Neural progenitor cell (in vitro differentiated cells): ENCODE measurements around the gene ACD. TPM values are rescaled to one million over a fixed set of nuclear protein-coding genes. Genes with fewer than 3 reads are reported as not detected.

Source experiments
- DNase-seq: peaks from one replicate; pipeline ENCODE4 v3.0.0-alpha.2; 2016; ENCODE audit warnings: low spot score
- H2AFZ ChIP-seq: fragments of 200-600 bp; sonication (generic); replicated peaks from 2 replicates; pipeline ENCODE4 v1.6.1; 2016; ENCODE audit warnings: antibody characterized with exemption
- H3F3A ChIP-seq: fragments of 200-600 bp; sonication (generic); 2 replicates; pipeline ENCODE4 v1.6.1; 2016; ENCODE audit warnings: antibody characterized with exemption, low read depth
- H3K27ac ChIP-seq: fragments of 200-600 bp; sonication (generic); 2 replicates; pipeline ENCODE4 v1.5.1; 2016; ENCODE audit warnings: mild to moderate bottlenecking
- H3K27me3 ChIP-seq: fragments of 200-600 bp; sonication (generic); 2 replicates; pipeline ENCODE4 v1.6.1; 2016; ENCODE audit warnings: mild to moderate bottlenecking, moderate library complexity
- H3K36me3 ChIP-seq: fragments of 200-600 bp; sonication (generic); 2 replicates; pipeline ENCODE4 v1.5.1; 2016
- H3K4me1 ChIP-seq: fragments of 200-600 bp; sonication (generic); 2 replicates; pipeline ENCODE4 v1.6.1; 2016; ENCODE audit warnings: mixed run types
- H3K4me2 ChIP-seq: fragments of 200-600 bp; sonication (generic); 2 replicates; pipeline ENCODE4 v1.6.1; 2016
- H3K4me3 ChIP-seq: fragments of 200-600 bp; sonication (generic); 2 replicates; pipeline ENCODE4 v1.5.1; 2016
- H3K79me2 ChIP-seq: fragments of 200-600 bp; sonication (generic); 2 replicates; pipeline ENCODE4 v1.6.1; 2016; ENCODE audit warnings: low read depth
- H3K9ac ChIP-seq: fragments of 200-600 bp; sonication (generic); 2 replicates; pipeline ENCODE4 v1.6.1; 2016
- H3K9me3 ChIP-seq: fragments of 200-600 bp; sonication (generic); 2 replicates; pipeline ENCODE4 v1.5.1; 2016; ENCODE audit warnings: low read depth
- H4K20me1 ChIP-seq: fragments of 200-600 bp; sonication (generic); 2 replicates; pipeline ENCODE4 v1.6.1; 2016; ENCODE audit warnings: low read depth
- H3K27ac Mint-ChIP-seq: 3 replicates; pipeline ENCODE4 v1.8.0; 2021; ENCODE audit warnings: mixed read lengths
- H3K27me3 Mint-ChIP-seq: 2 replicates; pipeline ENCODE4 v1.8.0; 2022; ENCODE audit warnings: low read depth, mild to moderate bottlenecking, inconsistent platforms, moderate library complexity, mixed read lengths; ENCODE audit not compliant: insufficient read depth
- H3K36me3 Mint-ChIP-seq: 3 replicates; pipeline ENCODE4 v1.8.0; 2021; ENCODE audit warnings: mixed read lengths
- H3K4me1 Mint-ChIP-seq: 3 replicates; pipeline ENCODE4 v1.8.0; 2021; ENCODE audit warnings: mixed read lengths
- H3K4me3 Mint-ChIP-seq: 3 replicates; pipeline ENCODE4 v1.8.0; 2021; ENCODE audit warnings: mild to moderate bottlenecking, moderate library complexity, mixed read lengths
- H3K9me3 Mint-ChIP-seq: 3 replicates; pipeline ENCODE4 v1.8.0; 2020; ENCODE audit warnings: mixed read lengths
- CTCF ChIP-seq: fragments of 200-600 bp; sonication (generic); IDR thresholded peaks from 2 replicates; pipeline ENCODE4 v1.5.1; 2017; ENCODE audit warnings: antibody characterized with exemption, mild to moderate bottlenecking
- EZH2 ChIP-seq: fragments of 200-600 bp; sonication (generic); IDR thresholded peaks from 2 replicates; pipeline ENCODE4 v1.6.1; 2017; ENCODE audit warnings: antibody characterized with exemption, mild to moderate bottlenecking, moderate library complexity
- EZH2phosphoT487 ChIP-seq: fragments of 200-600 bp; sonication (generic); IDR thresholded peaks from 2 replicates; pipeline ENCODE4 v1.6.1; 2017; ENCODE audit warnings: antibody characterized with exemption
- total RNA-seq: library from RNA; depleted of rRNA; stranded (reverse); fragments of >200 nt; gene quantifications from 2 replicates; pipeline ENCODE4 v1.2.3, GENCODE V29; 2015; ENCODE audit warnings: low replicate concordance

Gene ACD
- total RNA-seq, 1 donor from 2014 or later, result 11.5 TPM

- peak overlapping the region; percentile 90 for H3K4me3 ChIP-seq
- H3K27me3 Mint-ChIP-seq, result peaks cover 7% of the 10 kb centered on the region
- H3K79me2 ChIP-seq, result no peaks in the 10 kb centered on the region
- peaks cover 32% of the 10 kb centered on the region for H3K4me1 Mint-ChIP-seq
- no peak for TF ChIP-seq CTCF
- no peak for TF ChIP-seq EZH2phosphoT487
- TF ChIP-seq EZH2, result no peak
- H4K20me1 ChIP-seq, result peaks cover 55% of the 10 kb centered on the region
- no peaks in the 10 kb centered on the region for H3K36me3 ChIP-seq
- no peaks in the 10 kb centered on the region for H3K9me3 Mint-ChIP-seq
- peak; percentile 79 for DNase-seq
- H3K9me3 ChIP-seq, result no peaks in the 10 kb centered on the region
- no peak overlapping the region for H3K9ac ChIP-seq
- H3K4me3 Mint-ChIP-seq, result peak overlapping the region; percentile 85
- no peak overlapping the region for H3K27ac ChIP-seq
- peaks cover 8% of the 10 kb centered on the region for H3K27me3 ChIP-seq
- peaks cover 18% of the 10 kb centered on the region for H3K4me1 ChIP-seq
- peak overlapping the region; percentile 91 for H3K4me2 ChIP-seq
- peak overlapping the region; percentile 48 for H2AFZ ChIP-seq
- peaks cover 10% of the 10 kb centered on the region for H3K36me3 Mint-ChIP-seq
- H3F3A ChIP-seq, result peaks cover 31% of the 10 kb centered on the region
- H3K27ac Mint-ChIP-seq, result no peak overlapping the region
Measured at GRCh38 chr16:67666032-67666551, 6.0 kb upstream of the ACD start.

- Mint-ChIP-seq H3K4me1 (peaks cover 32% of the 10 kb centered on the region), H3K27ac (no peak overlapping the region), H3K9me3 (no peaks in the 10 kb centered on the region), H3K36me3 (peaks cover 10% of the 10 kb centered on the region), H3K4me3 (peak overlapping the region; percentile 85), H3K27me3 (peaks cover 7% of the 10 kb centered on the region)
- peak overlapping the region; percentile 90 for H3K4me3 ChIP-seq
- H3K27ac ChIP-seq, result no peak overlapping the region
- no peaks in the 10 kb centered on the region for H3K9me3 ChIP-seq
- H3K36me3 ChIP-seq, result no peaks in the 10 kb centered on the region
- no peaks in the 10 kb centered on the region for H3K79me2 ChIP-seq
- no peak overlapping the region for H2AFZ ChIP-seq
- DNase-seq, result no peak
- H3K9ac ChIP-seq, result no peak overlapping the region
- H4K20me1 ChIP-seq, result peaks cover 57% of the 10 kb centered on the region
- TF ChIP-seq EZH2, result no peak
- no peak for TF ChIP-seq EZH2phosphoT487
- TF ChIP-seq CTCF, result no peak
- H3K4me2 ChIP-seq, result peak overlapping the region; percentile 91
- peaks cover 8% of the 10 kb centered on the region for H3K27me3 ChIP-seq
- H3F3A ChIP-seq, result peaks cover 34% of the 10 kb centered on the region
- H3K4me1 ChIP-seq, result peaks cover 18% of the 10 kb centered on the region
Measured at GRCh38 chr16:67665598-67665997, 5.5 kb upstream of the ACD start.

GRCh38 chr16:67664871-67665270 lies 4.8 kb upstream of the ACD start:
- no peak for TF ChIP-seq EZH2phosphoT487
- TF ChIP-seq CTCF, result no peak
- no peak for TF ChIP-seq EZH2
- H3K4me3 Mint-ChIP-seq, result peak overlapping the region; percentile 85

More at GRCh38 chr16:67664871-67665270, 4.8 kb upstream of the ACD start:
- Histone ChIP-seq H4K20me1 (peaks cover 57% of the 10 kb centered on the region), H3K9ac (no peak overlapping the region), H3K4me3 (no peak overlapping the region), H2AFZ (no peak overlapping the region), H3K4me2 (no peak overlapping the region), H3K9me3 (no peaks in the 10 kb centered on the region), H3K36me3 (no peaks in the 10 kb centered on the region), H3K4me1 (peaks cover 18% of the 10 kb centered on the region), H3K27me3 (peaks cover 8% of the 10 kb centered on the region), H3F3A (peaks cover 38% of the 10 kb centered on the region), H3K27ac (no peak overlapping the region), H3K79me2 (no peaks in the 10 kb centered on the region)
- no peaks in the 10 kb centered on the region for H3K9me3 Mint-ChIP-seq
- no peak overlapping the region for H3K27ac Mint-ChIP-seq
- peaks cover 32% of the 10 kb centered on the region for H3K4me1 Mint-ChIP-seq
- peaks cover 6% of the 10 kb centered on the region for H3K27me3 Mint-ChIP-seq
- peaks cover 10% of the 10 kb centered on the region for H3K36me3 Mint-ChIP-seq
- no peak for DNase-seq
